Fibroblast of skin of scalp (primary cell): ENCODE results near the gene EVX1.

Source experiments
- DNase-seq: peaks from one replicate; pipeline ENCODE4 v3.0.0-alpha.2; 2013

EVX1 gene

GRCh38 chr7:27250557-27251070 lies 8.0 kb downstream of the EVX1 start:
- DNase-seq = no peak

- no peak for DNase-seq
These were observed 8.6 kb downstream of the EVX1 start for GRCh38 chr7:27251136-27251651.

GRCh38 chr7:27251652-27252590 lies 9.3 kb downstream of the EVX1 start:
- no peak for DNase-seq

- no peak for DNase-seq
These were observed 12.0 kb downstream of the EVX1 start for GRCh38 chr7:27254625-27255024.

- DNase-seq = no peak
These were observed 17.6 kb downstream of the EVX1 start for GRCh38 chr7:27260211-27260610.

GRCh38 chr7:27262121-27262520 lies 19.5 kb downstream of the EVX1 start:
- DNase-seq = no peak

GRCh38 chr7:27263781-27264180 lies 21.2 kb downstream of the EVX1 start:
- no peak for DNase-seq

- DNase-seq = no peak
These were observed 26.9 kb downstream of the EVX1 start for GRCh38 chr7:27269455-27269854.

GRCh38 chr7:27271384-27271783 lies 28.8 kb downstream of the EVX1 start:
- DNase-seq = no peak

GRCh38 chr7:27277628-27278027 lies 35.0 kb downstream of the EVX1 start:
- no peak for DNase-seq

- no peak for DNase-seq
These were observed 41.0 kb downstream of the EVX1 start for GRCh38 chr7:27283558-27283957.

GRCh38 chr7:27295236-27295635 lies 52.6 kb downstream of the EVX1 start:
- DNase-seq = no peak

- no peak for DNase-seq
These were observed 54.8 kb downstream of the EVX1 start for GRCh38 chr7:27297356-27297755.
